GM12864 (cell line): ENCODE data around the gene SH3PXD2A.
"Not testable (repeated sequence)": the region's sequence is repeated elsewhere in the genome, so short reads cannot be mapped to it uniquely, and the experiment has no call there.

ENCODE experiments used
- DNase-seq: peaks from one replicate; pipeline ENCODE4 v3.0.0-alpha.2; 2011; ENCODE audit warnings: low read depth
- H3K4me3 ChIP-seq: 2 replicates; pipeline ENCODE4 v1.5.1; 2011; ENCODE audit warnings: mild to moderate bottlenecking, low read depth, low read length, control low read depth
- TF ChIP-seq, protein P1 (sequence below): IDR thresholded peaks from 2 replicates; pipeline ENCODE4 v1.5.1; 2011; ENCODE audit warnings: low read depth, mild to moderate bottlenecking, moderate library complexity, low read length, control low read depth, inconsistent platforms; ENCODE audit errors: missing control alignments

SH3PXD2A gene

GRCh38 chr10:103814105-103814504 is 41.3 kb downstream of the SH3PXD2A start:
- TF ChIP-seq, protein P1, sequence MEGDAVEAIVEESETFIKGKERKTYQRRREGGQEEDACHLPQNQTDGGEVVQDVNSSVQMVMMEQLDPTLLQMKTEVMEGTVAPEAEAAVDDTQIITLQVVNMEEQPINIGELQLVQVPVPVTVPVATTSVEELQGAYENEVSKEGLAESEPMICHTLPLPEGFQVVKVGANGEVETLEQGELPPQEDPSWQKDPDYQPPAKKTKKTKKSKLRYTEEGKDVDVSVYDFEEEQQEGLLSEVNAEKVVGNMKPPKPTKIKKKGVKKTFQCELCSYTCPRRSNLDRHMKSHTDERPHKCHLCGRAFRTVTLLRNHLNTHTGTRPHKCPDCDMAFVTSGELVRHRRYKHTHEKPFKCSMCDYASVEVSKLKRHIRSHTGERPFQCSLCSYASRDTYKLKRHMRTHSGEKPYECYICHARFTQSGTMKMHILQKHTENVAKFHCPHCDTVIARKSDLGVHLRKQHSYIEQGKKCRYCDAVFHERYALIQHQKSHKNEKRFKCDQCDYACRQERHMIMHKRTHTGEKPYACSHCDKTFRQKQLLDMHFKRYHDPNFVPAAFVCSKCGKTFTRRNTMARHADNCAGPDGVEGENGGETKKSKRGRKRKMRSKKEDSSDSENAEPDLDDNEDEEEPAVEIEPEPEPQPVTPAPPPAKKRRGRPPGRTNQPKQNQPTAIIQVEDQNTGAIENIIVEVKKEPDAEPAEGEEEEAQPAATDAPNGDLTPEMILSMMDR = no peak
- no peak overlapping the region for H3K4me3 ChIP-seq
- no peak for DNase-seq

DNA sequence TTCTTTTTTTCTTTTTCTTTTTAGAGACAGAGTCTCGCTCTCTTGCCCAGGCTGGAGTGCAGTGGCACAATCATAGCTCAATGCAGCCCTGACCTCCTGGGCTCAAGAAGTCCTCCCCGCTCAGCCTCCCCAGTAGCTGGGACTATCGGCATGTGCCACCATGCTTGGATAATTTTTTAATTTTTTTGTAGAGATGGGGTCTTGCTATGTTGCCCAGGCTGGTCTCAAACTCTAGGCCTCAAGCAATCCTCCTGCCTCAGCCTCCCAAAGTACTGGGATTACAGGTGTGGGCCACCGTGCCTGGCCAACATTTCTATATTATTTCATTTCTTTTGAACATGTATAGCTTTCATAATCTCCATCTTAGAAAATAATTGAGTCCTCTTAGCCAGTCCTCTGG is 42.1 kb downstream of the SH3PXD2A start:
- not testable (repeated sequence) for DNase-seq, H3K4me3 ChIP-seq

DNA sequence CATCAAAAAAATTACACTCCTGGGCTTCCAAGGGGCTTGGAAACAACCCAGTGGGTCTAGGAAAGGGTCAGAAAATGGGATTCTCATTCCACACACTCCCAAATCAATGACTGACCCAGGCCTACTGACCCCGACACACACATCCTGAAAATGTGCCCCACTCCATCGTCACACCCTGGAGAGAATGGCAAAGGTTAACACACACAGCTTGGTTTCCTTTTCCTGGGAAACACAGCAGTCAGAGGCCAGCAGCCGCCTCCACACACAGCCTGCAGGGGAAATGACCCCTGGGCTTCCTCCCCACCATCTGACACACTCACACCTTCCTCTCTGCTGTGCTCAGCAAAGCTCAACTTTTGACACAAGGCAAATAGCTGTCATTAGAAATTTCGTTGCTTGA is 42.9 kb downstream of the SH3PXD2A start:
- DNase-seq = no peak
- TF ChIP-seq, protein P1 = no peak
- no peak overlapping the region for H3K4me3 ChIP-seq

- no peak for DNase-seq
- TF ChIP-seq, protein P1 = no peak
- no peak overlapping the region for H3K4me3 ChIP-seq
Observed at GRCh38 chr10:103812004-103812403, 43.4 kb downstream of the SH3PXD2A start.

- no peak for DNase-seq
- TF ChIP-seq, protein P1 = no peak
- no peak overlapping the region for H3K4me3 ChIP-seq
Observed at GRCh38 chr10:103811463-103811862, 43.9 kb downstream of the SH3PXD2A start.

DNA sequence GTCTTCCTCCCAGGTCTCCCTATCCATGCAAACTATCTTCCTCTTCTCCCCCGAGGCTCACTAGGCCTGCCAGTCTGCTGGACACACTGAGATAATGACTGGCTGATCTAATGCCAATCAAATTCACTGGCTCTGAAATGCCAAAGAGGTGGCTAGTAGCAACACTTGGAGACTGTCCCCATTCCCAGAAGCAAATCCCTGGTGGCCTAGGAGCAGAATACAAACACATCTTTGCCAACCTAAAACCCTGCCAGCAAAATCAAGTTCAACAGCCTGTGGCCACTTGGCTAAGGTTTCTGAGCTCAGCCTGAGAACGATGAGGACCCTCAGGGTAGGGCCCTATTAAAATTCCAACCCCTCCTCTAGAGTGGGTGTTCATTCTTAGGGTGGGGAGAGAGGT is 46.6 kb downstream of the SH3PXD2A start:
- DNase-seq = no peak
- TF ChIP-seq, protein P1 = no peak
- H3K4me3 ChIP-seq = no peak overlapping the region

DNA sequence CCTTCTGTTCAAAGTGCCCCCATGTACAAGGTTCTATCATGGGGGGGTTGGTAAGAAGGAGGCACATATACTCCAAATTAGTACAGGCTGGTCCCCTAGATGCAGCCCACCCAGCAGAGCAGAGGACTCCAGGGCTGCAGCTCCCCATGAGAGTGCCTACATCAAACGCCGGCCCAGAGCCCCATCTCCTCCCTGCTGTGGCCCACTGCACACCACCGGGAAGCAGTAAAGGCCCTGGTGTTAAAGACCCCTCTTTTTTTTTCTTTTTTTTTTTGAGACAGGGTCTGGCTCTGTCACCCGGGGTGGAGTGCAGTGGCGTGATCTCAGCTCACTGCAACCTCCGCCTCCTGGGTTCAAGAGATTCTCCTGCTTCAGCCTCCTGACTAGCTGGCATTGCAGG is 47.4 kb downstream of the SH3PXD2A start:
- TF ChIP-seq, protein P1 = no peak

More for the DNA sequence above, 47.4 kb downstream of the SH3PXD2A start:
- H3K4me3 ChIP-seq = no peak overlapping the region
- DNase-seq = no peak
